Measurements from ENCODE around the gene GPR27.
A peak's percentile ranks its signal among the peaks of the same experiment; 100 is the strongest.

Gene GPR27

GRCh38 chr3:71708476-71709105, 45.1 kb upstream of the GPR27 start:
- TF ChIP-seq REST (IDR thresholded peaks at IDR 0.05; ENCODE audit: insufficient read depth in 1 of 2, low read depth in 2 of 2, low read length in 2 of 2), result no peak
- TF ChIP-seq FOXP2 (optimal IDR thresholded peaks at IDR 0.05; ENCODE audit: borderline replicate concordance, extremely low read depth, extremely low read length, insufficient read depth), result no peak
- no peak for TF ChIP-seq POLR2AphosphoS5 (IDR thresholded peaks at IDR 0.05; ENCODE audit: low read depth, low read length)
- TF ChIP-seq SIN3A (IDR thresholded peaks at IDR 0.05; ENCODE audit: borderline replicate concordance, insufficient read depth, low read length), result no peak
- no peak for TF ChIP-seq TAF1 (IDR thresholded peaks at IDR 0.05; ENCODE audit: borderline replicate concordance, insufficient read depth, low read length)

- TF ChIP-seq SIN3A (IDR thresholded peaks at IDR 0.05; ENCODE audit: borderline replicate concordance, insufficient read depth, low read length) (no peak), REST (IDR thresholded peaks at IDR 0.05; ENCODE audit: insufficient read depth in 1 of 2, low read depth in 2 of 2, low read length in 2 of 2) (peak; percentile 55 to 84; a peak in 3 of 4 replicates)
Observed at GRCh38 chr3:71709908-71710511, 43.6 kb upstream of the GPR27 start.

- no peak for TF ChIP-seq SIN3A (IDR thresholded peaks at IDR 0.05; ENCODE audit: borderline replicate concordance, insufficient read depth, low read length)
- TF ChIP-seq POLR2AphosphoS5 (IDR thresholded peaks at IDR 0.05; ENCODE audit: low read depth, low read length), result no peak
- TF ChIP-seq FOXP2 (optimal IDR thresholded peaks at IDR 0.05; ENCODE audit: borderline replicate concordance, extremely low read depth, extremely low read length, insufficient read depth), result no peak
- no peak for TF ChIP-seq TAF1 (IDR thresholded peaks at IDR 0.05; ENCODE audit: borderline replicate concordance, insufficient read depth, low read length)
- no peak for TF ChIP-seq REST (IDR thresholded peaks at IDR 0.05; ENCODE audit: insufficient read depth in 1 of 2, low read depth in 2 of 2, low read length in 2 of 2)
Observed at GRCh38 chr3:71710906-71711494, 42.7 kb upstream of the GPR27 start.

GRCh38 chr3:71713041-71713440, 40.6 kb upstream of the GPR27 start:
- no peak for TF ChIP-seq REST (IDR thresholded peaks at IDR 0.05; ENCODE audit: insufficient read depth in 1 of 2, low read depth in 2 of 2, low read length in 2 of 2)
- TF ChIP-seq SIN3A (IDR thresholded peaks at IDR 0.05; ENCODE audit: borderline replicate concordance, insufficient read depth, low read length), result no peak
- no peak for TF ChIP-seq FOXP2 (optimal IDR thresholded peaks at IDR 0.05; ENCODE audit: borderline replicate concordance, extremely low read depth, extremely low read length, insufficient read depth)
- no peak for TF ChIP-seq TAF1 (IDR thresholded peaks at IDR 0.05; ENCODE audit: borderline replicate concordance, insufficient read depth, low read length)
- TF ChIP-seq POLR2AphosphoS5 (IDR thresholded peaks at IDR 0.05; ENCODE audit: low read depth, low read length), result no peak

Data from PFSK-1 (cell line).